HG03460 (cell line): ENCODE measurements around the gene FIGNL1.
A peak's percentile ranks its signal among the peaks of the same experiment; 100 is the strongest.

Experiments used
- ATAC-seq: cut with Tn5 transposase; IDR thresholded peaks from one replicate; pipeline ENCODE4 v1.9.1; 2021; ENCODE audit not compliant: unreplicated experiment

The FIGNL1 gene, protein sequence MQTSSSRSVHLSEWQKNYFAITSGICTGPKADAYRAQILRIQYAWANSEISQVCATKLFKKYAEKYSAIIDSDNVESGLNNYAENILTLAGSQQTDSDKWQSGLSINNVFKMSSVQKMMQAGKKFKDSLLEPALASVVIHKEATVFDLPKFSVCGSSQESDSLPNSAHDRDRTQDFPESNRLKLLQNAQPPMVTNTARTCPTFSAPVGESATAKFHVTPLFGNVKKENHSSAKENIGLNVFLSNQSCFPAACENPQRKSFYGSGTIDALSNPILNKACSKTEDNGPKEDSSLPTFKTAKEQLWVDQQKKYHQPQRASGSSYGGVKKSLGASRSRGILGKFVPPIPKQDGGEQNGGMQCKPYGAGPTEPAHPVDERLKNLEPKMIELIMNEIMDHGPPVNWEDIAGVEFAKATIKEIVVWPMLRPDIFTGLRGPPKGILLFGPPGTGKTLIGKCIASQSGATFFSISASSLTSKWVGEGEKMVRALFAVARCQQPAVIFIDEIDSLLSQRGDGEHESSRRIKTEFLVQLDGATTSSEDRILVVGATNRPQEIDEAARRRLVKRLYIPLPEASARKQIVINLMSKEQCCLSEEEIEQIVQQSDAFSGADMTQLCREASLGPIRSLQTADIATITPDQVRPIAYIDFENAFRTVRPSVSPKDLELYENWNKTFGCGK

DNA sequence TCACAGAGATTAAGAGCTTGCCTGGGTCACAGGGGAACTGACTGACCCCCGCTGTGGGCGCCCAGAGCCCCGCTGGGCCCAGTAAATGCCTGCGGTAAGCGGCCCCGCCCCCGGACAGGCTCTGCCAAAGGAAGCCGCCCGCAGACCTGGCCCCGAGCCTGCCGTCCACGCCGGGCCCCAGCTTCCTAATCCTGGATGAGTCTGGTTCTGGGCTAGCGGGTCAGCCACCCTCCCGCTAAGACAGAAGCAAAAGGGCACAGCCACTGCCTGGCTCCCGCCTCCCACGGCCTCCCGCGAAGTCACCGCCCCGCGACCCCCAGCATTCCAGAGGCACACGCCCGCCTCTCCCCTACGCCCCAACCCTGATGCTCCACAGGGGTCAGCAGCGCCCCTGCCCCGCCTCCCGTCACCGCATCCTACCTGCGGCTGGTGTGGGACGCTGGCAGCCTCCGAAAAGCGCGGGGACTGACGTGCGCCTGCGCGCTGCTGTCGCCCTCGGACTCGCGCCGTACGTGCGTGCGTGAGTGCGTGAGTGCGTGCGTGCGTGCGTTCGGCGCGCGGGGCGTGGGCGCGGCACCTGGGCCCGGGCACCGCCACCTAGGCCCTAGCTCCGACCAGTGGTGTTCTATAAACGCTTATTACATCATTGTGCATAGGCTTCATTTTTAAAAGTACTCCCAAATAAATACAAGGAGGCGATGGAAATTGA is at the start of gene FIGNL1:
Gene FIGNL1 (minus strand): TSS at position 470 of the 709 bp plus-strand sequence. CDS start 3,063 bp downstream, outside the sequence.
- peak; percentile 91 for ATAC-seq

DNA sequence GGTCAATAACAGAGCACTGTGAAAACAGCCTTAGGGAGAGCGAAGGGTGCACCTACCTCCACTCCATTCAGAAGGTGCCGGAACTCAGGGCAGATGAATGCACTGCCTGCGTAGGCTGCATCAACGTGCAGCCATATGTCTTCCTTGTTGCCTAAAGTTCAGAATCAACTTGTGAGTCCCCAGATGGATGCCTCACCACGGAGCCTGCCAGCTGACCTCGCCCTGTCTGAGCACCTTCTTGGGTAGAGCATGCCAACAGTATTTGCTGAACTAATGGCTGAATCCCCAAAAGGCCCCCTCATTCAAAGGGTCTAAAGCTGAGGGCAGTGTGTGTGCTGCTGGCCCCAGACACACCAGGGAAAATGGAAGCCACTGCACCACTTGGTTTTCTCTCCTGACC is 48.9 kb upstream of the FIGNL1 start:
- ATAC-seq, result no peak

DNA sequence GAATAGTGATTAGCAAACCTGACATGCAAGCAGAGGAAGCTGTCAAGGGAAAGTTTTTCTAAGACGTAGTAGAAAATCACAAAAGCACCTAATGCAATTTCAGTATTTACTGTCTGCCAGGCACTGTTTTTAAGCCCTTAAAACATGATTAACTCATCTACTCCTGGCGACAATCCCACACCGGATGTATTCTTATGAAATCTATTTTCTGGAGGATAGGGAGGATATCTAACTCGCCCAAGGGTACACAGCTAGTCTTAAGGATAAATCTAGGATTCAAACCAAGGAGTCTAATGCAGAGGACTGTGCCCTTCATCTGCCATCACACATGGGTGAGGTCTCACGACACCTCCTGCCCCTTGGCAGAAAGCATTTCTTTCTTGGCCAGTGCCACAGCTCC is 47.8 kb upstream of the FIGNL1 start:
- no peak for ATAC-seq

- ATAC-seq, result no peak
Observed at GRCh38 chr7:50497068-50497642, 47.0 kb upstream of the FIGNL1 start.

DNA sequence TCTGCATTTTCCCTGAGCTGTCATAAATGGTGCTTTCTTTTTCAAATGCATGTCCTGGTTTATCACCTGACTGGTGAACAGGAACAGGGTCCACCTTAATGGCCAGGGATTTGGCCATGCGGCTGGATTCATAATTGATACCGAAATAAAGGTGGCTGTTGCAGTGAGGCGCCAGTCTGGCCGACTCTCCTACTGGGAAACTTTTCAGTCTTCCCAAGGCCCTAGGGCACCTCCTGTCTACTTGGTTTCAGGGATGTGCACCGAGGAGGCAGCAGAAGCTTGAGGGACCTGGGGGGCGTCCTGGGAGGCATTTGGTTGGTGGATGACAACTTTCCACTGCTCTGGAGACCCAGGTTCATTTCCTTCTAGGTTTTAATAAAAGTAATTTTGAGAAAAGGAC is 46.4 kb upstream of the FIGNL1 start:
- ATAC-seq, result no peak

DNA sequence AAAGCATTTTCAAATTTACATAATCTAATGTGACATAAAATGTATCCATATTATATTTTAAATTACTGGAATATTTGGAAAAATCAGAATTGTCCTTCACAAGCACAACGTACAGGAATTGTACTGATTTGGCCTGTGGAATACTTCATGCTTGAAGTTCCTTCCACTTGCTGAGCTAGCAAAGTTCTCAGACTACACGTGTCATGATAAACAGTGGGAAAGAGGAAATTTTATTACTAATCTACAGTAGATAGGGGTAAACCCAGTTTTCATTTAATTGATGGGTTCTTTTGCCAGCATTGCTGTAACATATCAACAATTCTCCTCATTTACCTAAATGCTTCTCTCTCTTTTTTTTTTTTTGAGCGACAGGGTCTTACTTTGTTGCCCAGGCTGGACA is 45.6 kb upstream of the FIGNL1 start:
- ATAC-seq, result no peak

DNA sequence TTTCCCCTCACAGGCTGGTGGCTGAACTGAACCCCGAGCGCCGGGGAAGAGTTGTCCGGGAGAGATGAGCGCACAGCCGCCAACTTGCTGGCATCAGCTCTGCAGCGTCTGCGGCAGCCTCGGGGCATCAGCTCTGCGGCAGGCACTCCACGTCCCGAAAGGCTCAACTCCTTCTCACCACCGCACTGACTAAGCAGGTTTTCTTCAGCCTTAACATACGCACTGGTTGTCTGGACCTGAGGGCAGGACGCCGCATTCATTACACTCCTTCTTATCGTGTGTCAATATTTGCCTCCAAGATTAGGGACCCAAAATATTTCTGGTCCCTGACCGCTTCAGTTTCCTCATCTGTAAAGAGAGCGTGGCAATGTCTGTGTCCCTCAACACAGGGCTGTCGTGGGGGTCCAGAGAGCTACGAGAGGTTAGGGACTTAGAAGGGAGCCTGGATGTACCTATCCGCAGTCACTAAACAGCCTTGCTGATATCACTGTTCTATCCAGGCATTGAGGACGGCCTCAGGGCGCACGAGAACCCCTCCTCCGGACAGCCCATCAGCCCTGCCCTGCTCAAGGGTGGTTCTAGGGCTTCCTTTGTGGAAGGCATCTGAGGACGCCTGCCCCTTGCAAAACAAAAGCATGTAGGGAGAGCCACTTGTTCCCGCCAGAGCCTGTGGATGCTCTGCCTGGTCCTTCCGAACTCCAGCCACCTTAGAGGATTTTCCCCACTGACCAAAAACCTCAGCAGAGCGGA is 42.8 kb upstream of the FIGNL1 start:
- no peak for ATAC-seq

- ATAC-seq, result no peak
Observed at GRCh38 chr7:50491943-50492342, 41.8 kb upstream of the FIGNL1 start.

- no peak for ATAC-seq
Observed at GRCh38 chr7:50491209-50491608, 41.1 kb upstream of the FIGNL1 start.

- ATAC-seq, result no peak
Observed at GRCh38 chr7:50488379-50488778, 38.2 kb upstream of the FIGNL1 start.

- no peak for ATAC-seq
Observed at GRCh38 chr7:50486512-50486911, 36.4 kb upstream of the FIGNL1 start.

GRCh38 chr7:50481867-50482266 is 31.7 kb upstream of the FIGNL1 start:
- ATAC-seq, result no peak

GRCh38 chr7:50480797-50481196 is 30.6 kb upstream of the FIGNL1 start:
- ATAC-seq, result no peak

GRCh38 chr7:50479743-50480517 is 29.8 kb upstream of the FIGNL1 start:
- ATAC-seq, result no peak

GRCh38 chr7:50477640-50478039 is 27.5 kb upstream of the FIGNL1 start:
- ATAC-seq, result no peak

DNA sequence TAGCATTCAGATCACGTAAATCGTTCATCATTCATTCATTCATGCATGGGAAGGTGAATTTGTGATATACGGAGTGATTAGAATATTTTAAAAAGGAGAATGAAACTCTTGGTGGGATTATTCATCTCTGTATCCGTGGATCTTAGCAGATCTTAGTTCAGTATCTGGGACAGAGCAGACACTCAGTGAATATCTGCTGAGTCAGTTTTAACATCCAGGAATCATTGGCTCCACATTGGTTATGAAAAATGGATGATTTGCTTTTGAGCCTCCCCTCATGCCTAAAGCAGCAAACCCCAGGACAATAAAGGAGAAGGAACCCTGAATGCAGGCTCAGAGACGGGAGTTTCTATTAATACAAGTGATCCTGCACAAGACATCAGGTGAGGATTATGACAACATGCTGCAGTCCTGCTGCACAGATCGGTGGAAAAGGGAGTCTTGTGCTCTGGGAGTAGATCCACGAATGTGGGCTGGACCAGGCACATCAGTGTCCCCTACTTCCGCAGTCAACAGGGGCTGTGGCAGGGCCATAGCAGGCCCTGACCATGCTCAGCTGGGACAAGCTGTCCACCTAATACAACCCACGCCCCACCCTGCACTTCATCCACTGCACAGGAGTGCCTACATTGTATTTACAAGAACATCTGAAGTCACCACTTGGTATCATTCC is 26.9 kb upstream of the FIGNL1 start:
- ATAC-seq, result no peak

- ATAC-seq, result no peak
Observed at GRCh38 chr7:50475340-50475739, 25.2 kb upstream of the FIGNL1 start.

GRCh38 chr7:50474382-50475160 is 24.4 kb upstream of the FIGNL1 start:
- ATAC-seq, result no peak

- ATAC-seq, result no peak
Observed at GRCh38 chr7:50473531-50473930, 23.4 kb upstream of the FIGNL1 start.
